ENCODE data around the gene PEX1. TPM values are rescaled to one million over a fixed set of nuclear protein-coding genes. Genes with fewer than 3 reads are reported as not detected.

The PEX1 gene
- total and polyA plus RNA-seq, 2 of the 13 experiments (the other 11 are each of a cell fraction or from before 2014, with no cell fraction given): 16.6 to 22.4 TPM

DNA sequence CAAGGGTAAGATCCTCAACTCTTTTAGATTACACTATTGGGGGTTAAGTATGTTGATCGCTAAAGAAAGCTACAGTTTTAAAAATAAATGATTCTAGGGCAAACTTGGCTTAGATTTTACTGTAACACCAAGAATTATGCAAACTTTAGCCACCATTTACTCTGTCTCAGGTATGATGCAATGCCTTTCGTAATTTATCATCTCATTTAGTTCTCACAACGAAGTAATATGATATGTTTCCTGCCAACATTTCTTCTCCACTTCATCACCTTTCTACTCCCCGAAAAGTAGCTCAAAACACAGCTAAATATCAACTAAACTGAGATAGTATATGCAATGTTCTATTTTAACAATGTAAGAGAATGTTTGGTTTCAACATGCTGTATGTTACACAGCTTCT lies 40.8 kb upstream of the PEX1 start:
- Histone ChIP-seq H3K9me3 (ENCODE audit: low read length) (no peaks in the 10 kb centered on the region), H3K27ac (ENCODE audit: extremely low read length, insufficient read depth, low read length) (no peak overlapping the region), H3K36me3 (replicated peaks in 1 of 2; ENCODE audit: control insufficient read depth in 1 of 2, insufficient read depth in 2 of 2, low read length in 2 of 2) (peaks cover 10 to 68% of the 10 kb centered on the region in 2 experiments), H3K9ac (ENCODE audit: insufficient read depth, low read depth, low read length) (no peak overlapping the region), H3K4me1 (ENCODE audit: insufficient read depth, low read length) (no peaks in the 10 kb centered on the region), H3K4me2 (ENCODE audit: low read depth, low read length) (no peak overlapping the region), H3K79me2 (ENCODE audit: insufficient read depth, low read length) (no peaks in the 10 kb centered on the region), H3K27me3 (ENCODE audit: control insufficient read depth in 1 of 2, insufficient read depth in 2 of 2, low read length in 2 of 2) (no peaks in the 10 kb centered on the region), H3K4me3 (replicated peaks in 1 of 3; ENCODE audit: insufficient read depth in 1 of 3, low read depth in 2 of 3, low read length in 3 of 3) (no peak overlapping the region), H4K20me1 (ENCODE audit: insufficient read depth, low read length) (no peaks in the 10 kb centered on the region), H2AFZ (ENCODE audit: low read length) (no peak overlapping the region)
- POLR2A ChIA-PET: no interaction called here
- 94% methylated on average over 4 of the region's 4 CpGs for WGBS (ENCODE audit: low lambda C conversion rate)
- TF ChIP-seq RBM39 (IDR thresholded peaks at IDR 0.05; ENCODE audit: low read depth, low read length, poor library complexity, severe bottlenecking) (no peak), ZNF644 (CRISPR knock-in tag; IDR thresholded peaks at IDR 0.05; ENCODE audit: low read depth) (no peak), CEBPB (IDR thresholded peaks at IDR 0.05; ENCODE audit: borderline replicate concordance, low read depth, low read length) (peak; percentile 60; the same call in 1 of the 2 replicates)
- TF ChIP-seq, protein P1, sequence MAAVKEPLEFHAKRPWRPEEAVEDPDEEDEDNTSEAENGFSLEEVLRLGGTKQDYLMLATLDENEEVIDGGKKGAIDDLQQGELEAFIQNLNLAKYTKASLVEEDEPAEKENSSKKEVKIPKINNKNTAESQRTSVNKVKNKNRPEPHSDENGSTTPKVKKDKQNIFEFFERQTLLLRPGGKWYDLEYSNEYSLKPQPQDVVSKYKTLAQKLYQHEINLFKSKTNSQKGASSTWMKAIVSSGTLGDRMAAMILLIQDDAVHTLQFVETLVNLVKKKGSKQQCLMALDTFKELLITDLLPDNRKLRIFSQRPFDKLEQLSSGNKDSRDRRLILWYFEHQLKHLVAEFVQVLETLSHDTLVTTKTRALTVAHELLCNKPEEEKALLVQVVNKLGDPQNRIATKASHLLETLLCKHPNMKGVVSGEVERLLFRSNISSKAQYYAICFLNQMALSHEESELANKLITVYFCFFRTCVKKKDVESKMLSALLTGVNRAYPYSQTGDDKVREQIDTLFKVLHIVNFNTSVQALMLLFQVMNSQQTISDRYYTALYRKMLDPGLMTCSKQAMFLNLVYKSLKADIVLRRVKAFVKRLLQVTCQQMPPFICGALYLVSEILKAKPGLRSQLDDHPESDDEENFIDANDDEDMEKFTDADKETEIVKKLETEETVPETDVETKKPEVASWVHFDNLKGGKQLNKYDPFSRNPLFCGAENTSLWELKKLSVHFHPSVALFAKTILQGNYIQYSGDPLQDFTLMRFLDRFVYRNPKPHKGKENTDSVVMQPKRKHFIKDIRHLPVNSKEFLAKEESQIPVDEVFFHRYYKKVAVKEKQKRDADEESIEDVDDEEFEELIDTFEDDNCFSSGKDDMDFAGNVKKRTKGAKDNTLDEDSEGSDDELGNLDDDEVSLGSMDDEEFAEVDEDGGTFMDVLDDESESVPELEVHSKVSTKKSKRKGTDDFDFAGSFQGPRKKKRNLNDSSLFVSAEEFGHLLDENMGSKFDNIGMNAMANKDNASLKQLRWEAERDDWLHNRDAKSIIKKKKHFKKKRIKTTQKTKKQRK (IDR thresholded peaks at IDR 0.05; ENCODE audit: low read length): no peak
- DNase-seq (ENCODE audit: low spot score): no peak
- ATAC-seq: no peak
- FAIRE-seq: no peak
- intact Hi-C loops (cut with micrococcal nuclease; ENCODE audit: unreplicated experiment) (no loop called here), in situ Hi-C loops (cut with HindIII; ENCODE audit: extremely low pct_ligation_motif_present, low pct_unique_long_range_greater_than_20kb) (no loop called here)
- BruUV-seq (replicated peaks): no TSS peak
- CTCF ChIA-PET (ENCODE audit: low intra/inter-chr PET ratio, low total read pairs): no interaction called here

DNA sequence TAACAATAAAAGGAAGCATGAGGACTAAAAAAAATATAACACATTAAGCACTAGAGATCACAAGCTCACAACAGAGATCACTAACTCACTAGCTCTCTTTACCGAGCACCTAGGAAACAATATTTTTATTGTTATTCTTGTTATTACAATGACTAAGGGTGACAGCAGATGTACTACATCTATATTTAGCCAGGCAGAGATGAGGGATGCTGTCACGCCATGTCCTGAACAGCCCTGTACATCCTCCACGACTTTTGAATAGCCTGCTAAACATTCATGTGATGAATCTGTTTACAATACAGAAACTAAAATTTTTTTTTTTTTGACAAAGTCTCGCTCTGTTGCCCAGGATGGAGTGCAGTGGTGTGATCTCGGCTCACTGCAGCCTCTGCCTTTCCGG lies 39.1 kb upstream of the PEX1 start:
- no peak for DNase-seq (ENCODE audit: low spot score)
- Histone ChIP-seq H3K36me3 (replicated peaks in 1 of 2; ENCODE audit: control insufficient read depth in 1 of 2, insufficient read depth in 2 of 2, low read length in 2 of 2) (peaks cover 10 to 71% of the 10 kb centered on the region in 2 experiments; a peak in 4 of 5 replicates), H3K4me2 (ENCODE audit: low read depth, low read length) (no peak overlapping the region), H3K9ac (ENCODE audit: insufficient read depth, low read depth, low read length) (no peak overlapping the region), H3K4me3 (replicated peaks in 1 of 3; ENCODE audit: insufficient read depth in 1 of 3, low read depth in 2 of 3, low read length in 3 of 3) (no peak overlapping the region), H3K27ac (ENCODE audit: extremely low read length, insufficient read depth, low read length) (no peak overlapping the region), H3K4me1 (ENCODE audit: insufficient read depth, low read length) (no peaks in the 10 kb centered on the region), H2AFZ (ENCODE audit: low read length) (no peak overlapping the region), H4K20me1 (ENCODE audit: insufficient read depth, low read length) (no peaks in the 10 kb centered on the region; the same call in 1 of the 2 replicates), H3K79me2 (ENCODE audit: insufficient read depth, low read length) (no peaks in the 10 kb centered on the region), H3K27me3 (ENCODE audit: control insufficient read depth in 1 of 2, insufficient read depth in 2 of 2, low read length in 2 of 2) (no peaks in the 10 kb centered on the region), H3K9me3 (ENCODE audit: low read length) (no peaks in the 10 kb centered on the region)
- FAIRE-seq: no peak
- in situ Hi-C loops (cut with HindIII; ENCODE audit: extremely low pct_ligation_motif_present, low pct_unique_long_range_greater_than_20kb) (no loop called here), intact Hi-C loops (cut with micrococcal nuclease; ENCODE audit: unreplicated experiment) (no loop called here)
- TF ChIP-seq ZSCAN21 (CRISPR knock-in tag; IDR thresholded peaks at IDR 0.05; ENCODE audit: borderline replicate concordance) (no peak), RORA (CRISPR knock-in tag; IDR thresholded peaks at IDR 0.05) (no peak), ZNF674 (CRISPR knock-in tag; IDR thresholded peaks at IDR 0.05; ENCODE audit: low read depth) (no peak), MBNL3 (CRISPR knock-in tag; conservative IDR thresholded peaks at IDR 0.05) (no peak), ZNF205 (CRISPR knock-in tag; IDR thresholded peaks at IDR 0.05) (no peak)
- no TSS peak for BruUV-seq (replicated peaks)
- CTCF ChIA-PET (ENCODE audit: low intra/inter-chr PET ratio, low total read pairs): no interaction called here
- 97% methylated on average over 6 of the region's 6 CpGs for WGBS (ENCODE audit: low lambda C conversion rate)
- POLR2A ChIA-PET: no interaction called here
- no peak for ATAC-seq
